Esophagus squamous epithelium (tissue), 5 donors: ENCODE measurements around the gene DLST. TPM values are rescaled to one million over a fixed set of nuclear protein-coding genes. Genes with fewer than 3 reads are reported as not detected.

Experiments used
- DNase-seq: peaks from one replicate; lab custom pipeline; 2025; lab: John Stamatoyannopoulos, UW
- H3K27ac ChIP-seq, 4 donors: fragments of 200-600 bp; sonication (generic); one replicate each; pipeline ENCODE4 v1.5.1; 2016 to 2019; ENCODE audit warnings: mild to moderate bottlenecking in 1 of 4
- H3K27me3 ChIP-seq, 4 donors: fragments of 200-600 bp; sonication (generic); 1 replicate in 3 of 4; 2 replicates in 1 of 4; pipeline versions ENCODE4 v1.5.1 to v1.6.0; 2017 to 2021; ENCODE audit warnings: antibody characterized with exemption in 1 of 4
- H3K36me3 ChIP-seq, 3 donors: fragments of 200-600 bp; sonication (generic); one replicate each; pipeline ENCODE4 v1.5.1; 2016 to 2019
- H3K4me1 ChIP-seq, 3 donors: fragments of 200-600 bp; sonication (generic); one replicate each; pipeline ENCODE4 v1.5.1; 2017 to 2019
- H3K4me3 ChIP-seq, 4 donors: fragments of 200-600 bp; sonication (generic); 1 replicate in 3 of 4; 2 replicates in 1 of 4; pipeline ENCODE4 v1.5.1; 2016 to 2019; ENCODE audit warnings: mild to moderate bottlenecking in 2 of 4, moderate library complexity in 1 of 4
- H3K9me3 ChIP-seq, 3 donors: fragments of 200-600 bp; sonication (generic); one replicate each; pipeline ENCODE4 v1.5.1; 2016 to 2019
- POLR2A ChIP-seq, 4 donors: fragments of 450-650 bp; IDR thresholded peaks; one replicate each; pipeline ENCODE4 v1.6.1; 2017; ENCODE audit warnings: antibody characterized with exemption in 4 of 4, mild to moderate bottlenecking in 4 of 4, moderate library complexity in 3 of 4
- WGBS, 2 donors: methylation state at CpG; one replicate each; pipeline ENCODE4 v1.1.5; 2018; 5-methylcytosine and 5-hydroxymethylcytosine counted together
- intact Hi-C: fragments of 100-400 bp; cut with DNase I; formaldehyde crosslinking; loops from one replicate; pipeline ENCODE4 v1.15.0; 2022
- total RNA-seq, 4 donors: library from RNA; depleted of rRNA; stranded (reverse); fragments of >200 nt; gene quantifications; one replicate each; pipeline ENCODE4 v1.1.0, GENCODE V29; 2016
- TF ChIP-seq, protein P1 (sequence below), 6 experiments: fragments of 450-650 bp in 4 of 6; fragments of 200-600 bp in 2 of 6; sonication (generic) in 2 of 6; IDR thresholded peaks; one replicate each; pipeline ENCODE4 v1.5.1; 2016 to 2019; ENCODE audit warnings: antibody characterized with exemption in 6 of 6, mild to moderate bottlenecking in 4 of 6, moderate library complexity in 4 of 6
- donor health status: DM: yes; HTN: yes; CAD: no.

Gene DLST
- total RNA-seq, 4 donors from 2014 or later, result 54.9 to 87.0 (median 69.0) TPM

- peaks cover 0 to 56% (median 0%) of the 10 kb centered on the region in 3 donors for H3K36me3 ChIP-seq
- H3K4me1 ChIP-seq, result peaks cover 0 to 19% (median 2%) of the 10 kb centered on the region in 3 donors
- no peaks in the 10 kb centered on the region for H3K9me3 ChIP-seq
- no peak for DNase-seq
- no peak for TF ChIP-seq POLR2A (IDR thresholded peaks at IDR 0.05)
- TF ChIP-seq, protein P1, sequence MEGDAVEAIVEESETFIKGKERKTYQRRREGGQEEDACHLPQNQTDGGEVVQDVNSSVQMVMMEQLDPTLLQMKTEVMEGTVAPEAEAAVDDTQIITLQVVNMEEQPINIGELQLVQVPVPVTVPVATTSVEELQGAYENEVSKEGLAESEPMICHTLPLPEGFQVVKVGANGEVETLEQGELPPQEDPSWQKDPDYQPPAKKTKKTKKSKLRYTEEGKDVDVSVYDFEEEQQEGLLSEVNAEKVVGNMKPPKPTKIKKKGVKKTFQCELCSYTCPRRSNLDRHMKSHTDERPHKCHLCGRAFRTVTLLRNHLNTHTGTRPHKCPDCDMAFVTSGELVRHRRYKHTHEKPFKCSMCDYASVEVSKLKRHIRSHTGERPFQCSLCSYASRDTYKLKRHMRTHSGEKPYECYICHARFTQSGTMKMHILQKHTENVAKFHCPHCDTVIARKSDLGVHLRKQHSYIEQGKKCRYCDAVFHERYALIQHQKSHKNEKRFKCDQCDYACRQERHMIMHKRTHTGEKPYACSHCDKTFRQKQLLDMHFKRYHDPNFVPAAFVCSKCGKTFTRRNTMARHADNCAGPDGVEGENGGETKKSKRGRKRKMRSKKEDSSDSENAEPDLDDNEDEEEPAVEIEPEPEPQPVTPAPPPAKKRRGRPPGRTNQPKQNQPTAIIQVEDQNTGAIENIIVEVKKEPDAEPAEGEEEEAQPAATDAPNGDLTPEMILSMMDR (IDR thresholded peaks at IDR 0.05), result no peak
- WGBS, 2 donors, result 81 to 90% methylated on average over 1 of the region's 1 CpG
- H3K4me3 ChIP-seq, result no peak overlapping the region
- intact Hi-C loops, result no loop called here
- no peaks in the 10 kb centered on the region for H3K27me3 ChIP-seq
- H3K27ac ChIP-seq, result no peak overlapping the region
These were observed 45.3 kb upstream of the DLST start for GRCh38 chr14:74836251-74836960.

- H3K4me1 ChIP-seq, result peaks cover 0 to 19% (median 2%) of the 10 kb centered on the region in 3 donors
- H3K27ac ChIP-seq, result peak overlapping the region in 2 of 4 donors; percentile 49 to 52
- 24 to 65% methylated on average over 2 of the region's 2 CpGs for WGBS, 2 donors
These were observed 43.5 kb upstream of the DLST start for GRCh38 chr14:74838166-74838565.

DNA sequence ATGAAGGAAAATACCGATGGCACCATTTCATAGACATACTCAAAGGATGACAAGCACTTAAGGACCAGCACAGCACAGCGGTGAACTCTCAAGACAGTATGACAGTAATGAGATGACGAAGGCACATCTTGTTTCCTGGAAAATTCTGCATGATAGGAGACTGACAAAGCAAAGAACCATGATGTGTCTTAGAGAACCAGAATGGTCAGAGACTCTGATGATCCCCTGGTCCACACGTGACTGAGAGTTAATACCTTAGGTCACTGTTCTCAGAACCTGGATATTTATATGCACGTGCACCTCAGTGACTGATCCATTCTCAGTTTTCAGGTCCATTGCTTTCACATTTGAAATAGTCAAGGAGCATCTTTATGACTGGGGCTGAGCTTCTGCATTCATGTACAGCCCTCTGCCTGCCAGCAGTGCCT lies 41.1 kb upstream of the DLST start:
- H3K36me3 ChIP-seq, result peaks cover 0 to 30% (median 0%) of the 10 kb centered on the region in 3 donors
- H3K9me3 ChIP-seq, result no peaks in the 10 kb centered on the region
- H3K27me3 ChIP-seq, result no peaks in the 10 kb centered on the region
- WGBS, 2 donors, result 83 to 84% methylated on average over 5 of the region's 5 CpGs
- peaks cover 0 to 22% (median 2%) of the 10 kb centered on the region in 3 donors for H3K4me1 ChIP-seq
- TF ChIP-seq, protein P1 (IDR thresholded peaks at IDR 0.05), result no peak
- no peak for TF ChIP-seq POLR2A (IDR thresholded peaks at IDR 0.05)
- no peak overlapping the region for H3K27ac ChIP-seq
- intact Hi-C loops, result no loop called here
- no peak for DNase-seq
- H3K4me3 ChIP-seq, result no peak overlapping the region

More at GRCh38 chr14:74838166-74838565, 43.5 kb upstream of the DLST start:
- Histone ChIP-seq H3K4me3 (no peak overlapping the region), H3K27me3 (no peaks in the 10 kb centered on the region), H3K9me3 (no peaks in the 10 kb centered on the region), H3K36me3 (peaks cover 0 to 45% (median 0%) of the 10 kb centered on the region in 3 donors)
- intact Hi-C loops, result no loop called here
- DNase-seq, result no peak
- no peak for TF ChIP-seq POLR2A (IDR thresholded peaks at IDR 0.05)
- TF ChIP-seq, protein P1 (IDR thresholded peaks at IDR 0.05), result no peak

DNA sequence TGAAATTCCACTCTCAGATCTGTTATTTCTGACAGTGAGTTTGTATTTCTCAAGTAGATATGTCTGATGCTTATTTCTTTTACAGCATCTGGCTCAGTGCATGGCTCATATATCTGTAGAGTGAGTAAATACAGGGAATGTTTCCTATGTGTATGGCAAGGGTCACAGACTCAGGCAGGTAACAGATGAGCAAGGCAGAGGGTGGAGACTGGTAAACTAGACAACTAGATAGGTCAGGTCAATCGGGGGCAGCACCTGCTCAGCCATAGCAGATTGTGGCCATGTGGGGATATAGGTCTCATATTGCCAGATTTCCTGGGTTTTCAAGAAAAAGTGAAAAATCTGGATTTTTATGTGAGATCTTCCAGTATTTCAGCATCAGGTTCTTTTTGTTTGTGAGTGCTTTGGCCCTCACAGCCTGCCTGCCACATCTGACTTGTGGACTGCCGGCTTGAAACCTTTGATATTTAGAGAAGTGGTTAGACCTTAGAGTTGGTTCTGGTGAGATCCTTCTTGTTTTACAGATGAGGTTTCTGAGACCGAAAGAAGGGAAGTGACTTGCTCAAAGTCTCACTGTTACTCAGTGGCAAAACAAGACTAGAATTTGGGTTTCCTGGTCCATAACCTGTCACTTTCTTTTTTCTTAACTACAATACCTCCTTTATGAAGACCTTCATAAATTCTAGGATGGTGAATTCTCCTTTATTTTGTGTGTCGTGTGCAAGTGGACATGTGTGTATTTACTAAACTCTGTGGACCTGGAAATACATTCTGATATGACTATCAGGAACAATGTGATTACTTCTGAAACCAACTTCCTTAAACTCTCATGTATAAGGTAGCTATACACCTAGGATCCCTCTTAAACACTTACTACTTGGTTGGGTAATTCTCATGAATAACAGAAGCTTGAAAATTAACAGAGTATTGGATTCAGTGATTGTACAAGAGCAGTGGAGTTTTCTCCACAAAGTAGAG lies 40.2 kb upstream of the DLST start:
- intact Hi-C loops, result no loop called here
- Histone ChIP-seq H3K4me1 (peaks cover 0 to 24% (median 2%) of the 10 kb centered on the region in 3 donors), H3K9me3 (no peaks in the 10 kb centered on the region), H3K4me3 (no peak overlapping the region), H3K27ac (no peak overlapping the region), H3K36me3 (peaks cover 0 to 21% (median 0%) of the 10 kb centered on the region in 3 donors), H3K27me3 (no peaks in the 10 kb centered on the region)
- TF ChIP-seq, protein P1 (IDR thresholded peaks at IDR 0.05), result no peak
- TF ChIP-seq POLR2A (IDR thresholded peaks at IDR 0.05), result no peak
- 74 to 79% methylated on average over 4 of the region's 4 CpGs for WGBS, 2 donors
- no peak for DNase-seq
